ENCODE results near the gene APOC3. TPM values are rescaled to one million over a fixed set of nuclear protein-coding genes. Genes with fewer than 3 reads are reported as not detected.
A peak's percentile ranks its signal among the peaks of the same experiment; 100 is the strongest.

The APOC3 gene
- polyA plus RNA-seq, 3 donors, result 2.8 to 14.7 (median 6.1) TPM

- DNase-seq, result no peak
These were observed 40.3 kb downstream of the APOC3 start for GRCh38 chr11:116870054-116870453.

GRCh38 chr11:116871248-116871647 is 41.5 kb downstream of the APOC3 start:
- DNase-seq, result no peak

GRCh38 chr11:116873381-116873780 is 43.7 kb downstream of the APOC3 start:
- DNase-seq, result no peak

- DNase-seq, result no peak
These were observed 44.5 kb downstream of the APOC3 start for GRCh38 chr11:116874251-116874650.

GRCh38 chr11:116875194-116875593 is 45.5 kb downstream of the APOC3 start:
- DNase-seq, result no peak

GRCh38 chr11:116876656-116877055 is 46.9 kb downstream of the APOC3 start:
- no peak for DNase-seq

GRCh38 chr11:116879800-116880625 is 50.3 kb downstream of the APOC3 start:
- DNase-seq, result peak; percentile 79

- DNase-seq, result peak; percentile 38
These were observed 51.4 kb downstream of the APOC3 start for GRCh38 chr11:116881143-116881542.

GRCh38 chr11:116882386-116882785 is 52.7 kb downstream of the APOC3 start:
- no peak for DNase-seq

Other genes with a start within 250 kb of the APOC3 start
- gene BUD13, start 56.9 kb upstream of the APOC3 start, polyA plus RNA-seq (ENCODE audit: insufficient read length in 3 of 3), result 10 to 100 TPM; 35.7 to 38.5 (median 36.7) TPM
- 10 to 100 TPM; 50.6 to 58.3 (median 58.1) TPM for gene ZPR1, start 41.9 kb upstream of the APOC3 start, polyA plus RNA-seq (ENCODE audit: insufficient read length in 3 of 3)
- gene APOA5, start 38.0 kb upstream of the APOC3 start, polyA plus RNA-seq (ENCODE audit: insufficient read length in 3 of 3), result not detected
- under 1 TPM in 1 of 3 donors, not detected in 2; 0.06 TPM for gene APOA4, start 6.6 kb upstream of the APOC3 start, polyA plus RNA-seq (ENCODE audit: insufficient read length in 3 of 3)
- gene APOA1, start 7.7 kb downstream of the APOC3 start, polyA plus RNA-seq (ENCODE audit: insufficient read length in 3 of 3), result 100 to 1,000 TPM in 2 of 3 donors, 10 to 100 TPM in 1; 76.0 to 179 (median 121) TPM

Data from renal pelvis (tissue), 4 donors.